HCT116 (cell line): ENCODE results near the gene C1QTNF3.
"Not testable (repeated sequence)": the region's sequence is repeated elsewhere in the genome, so short reads cannot be mapped to it uniquely, and the experiment has no call there.

Experiments used
- EZH2phosphoT487 ChIP-seq: fragments of 200-600 bp; IDR thresholded peaks from 2 replicates; pipeline ENCODE4 v1.6.1; 2018; ENCODE audit warnings: antibody characterized with exemption, borderline replicate concordance
- POLR2A ChIP-seq: IDR thresholded peaks from 2 replicates; pipeline ENCODE4 v1.7.0; 2011; ENCODE audit warnings: borderline replicate concordance; ENCODE audit not compliant: insufficient read depth, insufficient read length; ENCODE audit errors: extremely low read depth
- TF ChIP-seq, protein P1 (sequence below), 3 experiments: fragments of 200-600 bp in 1 of 3; sonication (generic) in 1 of 3; IDR thresholded peaks in 2 of 3; conservative IDR thresholded peaks in 1 of 3; 2 replicates each; pipeline ENCODE4 v1.5.1; 2012 to 2017; ENCODE audit warnings: low read depth in 2 of 3, low read length in 2 of 3, antibody characterized with exemption in 1 of 3, borderline replicate concordance in 1 of 3, control low read depth in 1 of 3, mild to moderate bottlenecking in 1 of 3, mixed read lengths in 1 of 3, mixed run types in 1 of 3, moderate library complexity in 1 of 3; ENCODE audit not compliant: insufficient read depth in 1 of 3

DNA sequence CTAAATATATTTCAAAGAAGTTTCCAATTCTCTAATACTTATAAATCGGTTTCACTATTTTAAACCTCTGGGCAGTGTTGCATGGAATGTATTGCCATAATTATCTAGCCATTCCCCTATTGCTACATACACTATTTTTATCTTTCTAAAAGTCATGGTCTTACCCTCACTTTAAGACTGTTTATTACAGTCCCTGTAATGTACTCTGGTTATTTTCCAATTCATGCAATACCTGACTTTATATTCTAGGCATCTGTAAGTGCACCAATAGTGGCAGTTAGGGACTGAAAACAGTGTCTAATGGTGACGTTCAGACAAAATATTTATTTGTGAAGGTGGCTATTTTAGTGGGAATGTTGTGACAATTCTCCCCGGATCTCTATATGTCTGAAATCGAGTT, 40.9 kb upstream of the C1QTNF3 start:
- not testable (repeated sequence) for TF ChIP-seq EZH2phosphoT487, POLR2A
- TF ChIP-seq, protein P1, sequence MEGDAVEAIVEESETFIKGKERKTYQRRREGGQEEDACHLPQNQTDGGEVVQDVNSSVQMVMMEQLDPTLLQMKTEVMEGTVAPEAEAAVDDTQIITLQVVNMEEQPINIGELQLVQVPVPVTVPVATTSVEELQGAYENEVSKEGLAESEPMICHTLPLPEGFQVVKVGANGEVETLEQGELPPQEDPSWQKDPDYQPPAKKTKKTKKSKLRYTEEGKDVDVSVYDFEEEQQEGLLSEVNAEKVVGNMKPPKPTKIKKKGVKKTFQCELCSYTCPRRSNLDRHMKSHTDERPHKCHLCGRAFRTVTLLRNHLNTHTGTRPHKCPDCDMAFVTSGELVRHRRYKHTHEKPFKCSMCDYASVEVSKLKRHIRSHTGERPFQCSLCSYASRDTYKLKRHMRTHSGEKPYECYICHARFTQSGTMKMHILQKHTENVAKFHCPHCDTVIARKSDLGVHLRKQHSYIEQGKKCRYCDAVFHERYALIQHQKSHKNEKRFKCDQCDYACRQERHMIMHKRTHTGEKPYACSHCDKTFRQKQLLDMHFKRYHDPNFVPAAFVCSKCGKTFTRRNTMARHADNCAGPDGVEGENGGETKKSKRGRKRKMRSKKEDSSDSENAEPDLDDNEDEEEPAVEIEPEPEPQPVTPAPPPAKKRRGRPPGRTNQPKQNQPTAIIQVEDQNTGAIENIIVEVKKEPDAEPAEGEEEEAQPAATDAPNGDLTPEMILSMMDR (IDR thresholded peaks at IDR 0.05 in 2 of 3, conservative IDR thresholded peaks at IDR 0.05 in 1 of 3; ENCODE audit: borderline replicate concordance in 1 of 3, insufficient read depth in 1 of 3, low read depth in 2 of 3, low read length in 2 of 3) = not testable (repeated sequence)
